ENCODE results near the gene DPP9.
A peak's percentile ranks its signal among the peaks of the same experiment; 100 is the strongest.
"Not testable (repeated sequence)": the region's sequence is repeated elsewhere in the genome, so short reads cannot be mapped to it uniquely, and the experiment has no call there.

DPP9 gene

GRCh38 chr19:4717966-4718701, 5.5 kb downstream of the DPP9 start:
- H3K27ac ChIP-seq, result no peak overlapping the region
- peaks cover 10% of the 10 kb centered on the region; the same call in 1 of the 2 replicates for H3K36me3 ChIP-seq (ENCODE audit: insufficient read depth, low read length)
- no peak overlapping the region for H3K4me3 ChIP-seq
- H3K9ac ChIP-seq (ENCODE audit: insufficient read length), result no peak overlapping the region
- DNase-seq (ENCODE audit: low read depth, low spot score), result no peak
- no peaks in the 10 kb centered on the region for H3K9me3 ChIP-seq (ENCODE audit: low read depth, low read length)
- TF ChIP-seq POLR2AphosphoS5 (IDR thresholded peaks at IDR 0.05; ENCODE audit: borderline replicate concordance, low read depth, low read length) (no peak), FOXP2 (optimal IDR thresholded peaks at IDR 0.05; ENCODE audit: control extremely low read depth, extremely low read length, insufficient read depth) (no peak), EZH2 (IDR thresholded peaks at IDR 0.05) (no peak)

- no peak for DNase-seq (ENCODE audit: low read depth, low spot score)
- Histone ChIP-seq H3K4me3 (no peak overlapping the region), H3K27ac (no peak overlapping the region), H3K9me3 (ENCODE audit: low read depth, low read length) (no peaks in the 10 kb centered on the region), H3K9ac (ENCODE audit: insufficient read length) (peak overlapping the region; percentile 32), H3K36me3 (ENCODE audit: insufficient read depth, low read length) (peaks cover 11% of the 10 kb centered on the region; the same call in 1 of the 2 replicates)
- TF ChIP-seq FOXP2 (optimal IDR thresholded peaks at IDR 0.05; ENCODE audit: control extremely low read depth, extremely low read length, insufficient read depth), result no peak
- TF ChIP-seq EZH2 (IDR thresholded peaks at IDR 0.05), result no peak
- TF ChIP-seq POLR2AphosphoS5 (IDR thresholded peaks at IDR 0.05; ENCODE audit: borderline replicate concordance, low read depth, low read length), result no peak
Measured at GRCh38 chr19:4717191-4717965, 6.3 kb downstream of the DPP9 start.

- peaks cover 12% of the 10 kb centered on the region; the same call in 1 of the 2 replicates for H3K36me3 ChIP-seq (ENCODE audit: insufficient read depth, low read length)
- TF ChIP-seq EZH2 (IDR thresholded peaks at IDR 0.05) (no peak), FOXP2 (optimal IDR thresholded peaks at IDR 0.05; ENCODE audit: control extremely low read depth, extremely low read length, insufficient read depth) (no peak), POLR2AphosphoS5 (IDR thresholded peaks at IDR 0.05; ENCODE audit: borderline replicate concordance, low read depth, low read length) (no peak)
- DNase-seq (ENCODE audit: low read depth, low spot score), result no peak
- no peak overlapping the region for H3K4me3 ChIP-seq
- no peaks in the 10 kb centered on the region for H3K9me3 ChIP-seq (ENCODE audit: low read depth, low read length)
- H3K27ac ChIP-seq, result no peak overlapping the region
- H3K9ac ChIP-seq (ENCODE audit: insufficient read length), result no peak overlapping the region
Measured at GRCh38 chr19:4715529-4716221, 8.0 kb downstream of the DPP9 start.

GRCh38 chr19:4715178-4715528, 8.5 kb downstream of the DPP9 start:
- H3K9me3 ChIP-seq (ENCODE audit: low read depth, low read length); H3K27ac ChIP-seq; DNase-seq (ENCODE audit: low read depth, low spot score); H3K9ac ChIP-seq (ENCODE audit: insufficient read length); H3K4me3 ChIP-seq: not testable (repeated sequence)
- peaks cover 12% of the 10 kb centered on the region; the same call in 1 of the 2 replicates for H3K36me3 ChIP-seq (ENCODE audit: insufficient read depth, low read length)

GRCh38 chr19:4714016-4714415, 9.6 kb downstream of the DPP9 start:
- H3K9me3 ChIP-seq (ENCODE audit: low read depth, low read length), result no peaks in the 10 kb centered on the region
- no peak overlapping the region for H3K4me3 ChIP-seq
- peaks cover 4% of the 10 kb centered on the region; the same call in 1 of the 2 replicates for H3K36me3 ChIP-seq (ENCODE audit: insufficient read depth, low read length)
- TF ChIP-seq EZH2 (IDR thresholded peaks at IDR 0.05) (no peak), POLR2AphosphoS5 (IDR thresholded peaks at IDR 0.05; ENCODE audit: borderline replicate concordance, low read depth, low read length) (no peak), FOXP2 (optimal IDR thresholded peaks at IDR 0.05; ENCODE audit: control extremely low read depth, extremely low read length, insufficient read depth) (no peak)
- no peak overlapping the region for H3K27ac ChIP-seq
- H3K9ac ChIP-seq (ENCODE audit: insufficient read length), result no peak overlapping the region
- DNase-seq (ENCODE audit: low read depth, low spot score), result no peak

GRCh38 chr19:4713384-4713951, 10.2 kb downstream of the DPP9 start:
- peaks cover 4% of the 10 kb centered on the region; the same call in 1 of the 2 replicates for H3K36me3 ChIP-seq (ENCODE audit: insufficient read depth, low read length)
- H3K9ac ChIP-seq (ENCODE audit: insufficient read length), result no peak overlapping the region
- no peaks in the 10 kb centered on the region for H3K9me3 ChIP-seq (ENCODE audit: low read depth, low read length)
- no peak for DNase-seq (ENCODE audit: low read depth, low spot score)
- no peak overlapping the region for H3K27ac ChIP-seq
- no peak for TF ChIP-seq POLR2AphosphoS5 (IDR thresholded peaks at IDR 0.05; ENCODE audit: borderline replicate concordance, low read depth, low read length)
- TF ChIP-seq EZH2 (IDR thresholded peaks at IDR 0.05), result no peak
- TF ChIP-seq FOXP2 (optimal IDR thresholded peaks at IDR 0.05; ENCODE audit: control extremely low read depth, extremely low read length, insufficient read depth), result no peak
- no peak overlapping the region for H3K4me3 ChIP-seq

GRCh38 chr19:4712771-4713170, 10.9 kb downstream of the DPP9 start:
- H3K4me3 ChIP-seq, result no peak overlapping the region
- no peak for DNase-seq (ENCODE audit: low read depth, low spot score)
- no peak overlapping the region for H3K27ac ChIP-seq
- no peak for TF ChIP-seq EZH2 (IDR thresholded peaks at IDR 0.05)
- no peak for TF ChIP-seq FOXP2 (optimal IDR thresholded peaks at IDR 0.05; ENCODE audit: control extremely low read depth, extremely low read length, insufficient read depth)
- TF ChIP-seq POLR2AphosphoS5 (IDR thresholded peaks at IDR 0.05; ENCODE audit: borderline replicate concordance, low read depth, low read length), result no peak
- no peak overlapping the region for H3K9ac ChIP-seq (ENCODE audit: insufficient read length)
- H3K36me3 ChIP-seq (ENCODE audit: insufficient read depth, low read length), result peaks cover 2% of the 10 kb centered on the region; the same call in 1 of the 2 replicates
- no peaks in the 10 kb centered on the region for H3K9me3 ChIP-seq (ENCODE audit: low read depth, low read length)

- no peak overlapping the region for H3K4me3 ChIP-seq
- DNase-seq (ENCODE audit: low read depth, low spot score), result no peak
- TF ChIP-seq FOXP2 (optimal IDR thresholded peaks at IDR 0.05; ENCODE audit: control extremely low read depth, extremely low read length, insufficient read depth), result no peak
- no peak for TF ChIP-seq EZH2 (IDR thresholded peaks at IDR 0.05)
- TF ChIP-seq POLR2AphosphoS5 (IDR thresholded peaks at IDR 0.05; ENCODE audit: borderline replicate concordance, low read depth, low read length), result no peak
- H3K9me3 ChIP-seq (ENCODE audit: low read depth, low read length), result no peaks in the 10 kb centered on the region
- no peak overlapping the region for H3K9ac ChIP-seq (ENCODE audit: insufficient read length)
- H3K27ac ChIP-seq, result no peak overlapping the region
- peaks cover 2% of the 10 kb centered on the region; the same call in 1 of the 2 replicates for H3K36me3 ChIP-seq (ENCODE audit: insufficient read depth, low read length)
Measured at GRCh38 chr19:4711211-4711610, 12.4 kb downstream of the DPP9 start.

Data from SK-N-MC (cell line).